BE2C (cell line): ENCODE measurements around the gene CMTR2. TPM values are rescaled to one million over a fixed set of nuclear protein-coding genes. Genes with fewer than 3 reads are reported as not detected.

ENCODE experiments used
- DNase-seq: peaks from one replicate; pipeline ENCODE4 v3.0.0-alpha.2; 2020
- H3K27me3 ChIP-seq: fragments of 250-450 bp; sonication (Bioruptor Pico); 2 replicates; pipeline ENCODE4 v1.5.1; 2020; ENCODE audit warnings: mild to moderate bottlenecking
- H3K36me3 ChIP-seq: fragments of 250-450 bp; sonication (Bioruptor Pico); 2 replicates; pipeline ENCODE4 v1.5.1; 2020; ENCODE audit warnings: mild to moderate bottlenecking
- H3K4me1 ChIP-seq: fragments of 250-450 bp; sonication (Bioruptor Pico); 2 replicates; pipeline ENCODE4 v1.5.1; 2020
- H3K4me3 ChIP-seq: 2 replicates; pipeline ENCODE4 v1.5.1; 2011; ENCODE audit warnings: low read depth, low read length
- H3K9me3 ChIP-seq: fragments of 250-450 bp; sonication (Bioruptor Pico); 2 replicates; pipeline ENCODE4 v1.5.1; 2020
- CTCF ChIP-seq: IDR thresholded peaks from 2 replicates; pipeline ENCODE4 v1.5.1; 2012; ENCODE audit warnings: mild to moderate bottlenecking, low read depth, low read length
- polyA plus RNA-seq: library from polyadenylated mRNA; unstranded; fragments of >200 nt; gene quantifications from one replicate; pipeline ENCODE4 v1.2.1, GENCODE V29; 2012; ENCODE audit warnings: low read depth, missing spikeins; ENCODE audit not compliant: insufficient read length, insufficient read depth

CMTR2 gene, protein sequence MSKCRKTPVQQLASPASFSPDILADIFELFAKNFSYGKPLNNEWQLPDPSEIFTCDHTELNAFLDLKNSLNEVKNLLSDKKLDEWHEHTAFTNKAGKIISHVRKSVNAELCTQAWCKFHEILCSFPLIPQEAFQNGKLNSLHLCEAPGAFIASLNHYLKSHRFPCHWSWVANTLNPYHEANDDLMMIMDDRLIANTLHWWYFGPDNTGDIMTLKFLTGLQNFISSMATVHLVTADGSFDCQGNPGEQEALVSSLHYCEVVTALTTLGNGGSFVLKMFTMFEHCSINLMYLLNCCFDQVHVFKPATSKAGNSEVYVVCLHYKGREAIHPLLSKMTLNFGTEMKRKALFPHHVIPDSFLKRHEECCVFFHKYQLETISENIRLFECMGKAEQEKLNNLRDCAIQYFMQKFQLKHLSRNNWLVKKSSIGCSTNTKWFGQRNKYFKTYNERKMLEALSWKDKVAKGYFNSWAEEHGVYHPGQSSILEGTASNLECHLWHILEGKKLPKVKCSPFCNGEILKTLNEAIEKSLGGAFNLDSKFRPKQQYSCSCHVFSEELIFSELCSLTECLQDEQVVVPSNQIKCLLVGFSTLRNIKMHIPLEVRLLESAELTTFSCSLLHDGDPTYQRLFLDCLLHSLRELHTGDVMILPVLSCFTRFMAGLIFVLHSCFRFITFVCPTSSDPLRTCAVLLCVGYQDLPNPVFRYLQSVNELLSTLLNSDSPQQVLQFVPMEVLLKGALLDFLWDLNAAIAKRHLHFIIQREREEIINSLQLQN
- 7.1 TPM for polyA plus RNA-seq

GRCh38 chr16:71288890-71289731 lies at the start of gene CMTR2:
CMTR2 (minus strand) TSS chr16:71289402; CDS start chr16:71285920, 3,482 bp downstream.
- TF ChIP-seq CTCF, result no peak
- Histone ChIP-seq H3K36me3 (no peaks in the 10 kb centered on the region; the same call in 1 of the 2 replicates), H3K4me1 (peaks cover 3% of the 10 kb centered on the region; the same call in 1 of the 2 replicates), H3K4me3 (peak within 1 kb of the TSS; percentile 92), H3K9me3 (no peaks in the 10 kb centered on the region), H3K27me3 (no peaks in the 10 kb centered on the region)
- peak; percentile 97 for DNase-seq

DNA sequence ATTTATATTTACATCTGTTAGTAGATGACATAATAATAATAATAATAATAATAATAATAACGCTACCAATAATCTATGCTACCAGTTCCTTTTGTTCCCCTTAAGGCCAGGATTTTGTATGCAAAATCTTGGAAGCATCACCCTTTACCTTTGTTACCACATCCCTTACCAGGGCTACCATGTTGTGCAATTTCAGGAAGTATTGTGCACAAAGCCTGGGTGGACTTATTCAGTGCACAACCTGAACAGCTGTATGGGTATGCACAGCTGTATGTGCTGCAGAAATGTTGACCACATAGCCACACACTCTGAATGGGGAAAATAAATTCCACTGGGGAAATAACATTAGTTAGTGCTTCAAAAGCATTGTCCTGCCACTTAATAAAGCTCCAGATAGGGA lies 49.4 kb upstream of the CMTR2 start:
- TF ChIP-seq CTCF, result no peak
- Histone ChIP-seq H3K9me3 (no peaks in the 10 kb centered on the region; the same call in 1 of the 2 replicates), H3K27me3 (no peaks in the 10 kb centered on the region; the same call in 1 of the 2 replicates), H3K4me3 (no peak overlapping the region), H3K36me3 (no peaks in the 10 kb centered on the region), H3K4me1 (no peaks in the 10 kb centered on the region)
- DNase-seq, result no peak

DNA sequence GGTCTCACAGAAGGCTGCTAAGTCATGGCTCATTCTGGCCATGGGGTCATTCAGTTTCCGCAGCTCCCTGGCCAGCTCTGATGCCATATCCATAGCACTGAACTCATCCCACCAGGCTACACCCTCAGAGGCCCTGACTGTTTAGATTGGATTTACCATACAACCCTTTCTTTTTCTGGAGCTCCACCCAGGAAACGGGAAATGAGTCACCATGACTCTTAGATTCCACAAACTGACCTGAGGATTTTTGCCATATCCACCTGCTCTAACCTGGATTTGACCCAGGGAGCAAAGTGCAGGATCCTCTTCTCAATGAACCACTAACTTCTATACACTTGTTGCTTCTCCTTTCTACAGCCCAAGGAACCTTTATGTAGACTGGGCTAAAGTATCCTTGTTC lies 49.0 kb upstream of the CMTR2 start:
- Histone ChIP-seq H3K4me3 (no peak overlapping the region), H3K4me1 (no peaks in the 10 kb centered on the region)
- TF ChIP-seq CTCF, result no peak

DNA sequence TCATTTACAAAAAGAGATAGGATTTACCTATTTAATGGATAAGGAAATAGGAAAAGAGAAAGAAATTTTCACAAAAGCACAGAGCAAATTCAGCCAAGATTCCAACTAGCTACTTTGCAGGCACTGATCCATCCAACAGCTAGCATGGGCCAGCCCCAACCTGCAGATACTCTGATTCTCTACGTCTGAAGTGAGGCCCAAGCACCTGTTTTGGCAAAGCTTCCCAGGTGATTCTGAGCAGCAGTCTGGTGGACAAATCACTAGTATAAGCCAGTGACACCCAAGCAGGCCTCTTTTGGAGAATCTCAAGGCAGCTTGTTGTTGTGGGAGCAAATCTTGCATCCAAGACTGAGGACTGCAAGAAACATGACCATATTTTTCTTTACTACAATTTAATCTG lies 48.4 kb upstream of the CMTR2 start:
- TF ChIP-seq CTCF, result no peak
- Histone ChIP-seq H3K9me3 (no peaks in the 10 kb centered on the region; the same call in 1 of the 2 replicates), H3K4me1 (no peaks in the 10 kb centered on the region), H3K27me3 (no peaks in the 10 kb centered on the region; the same call in 1 of the 2 replicates), H3K36me3 (no peaks in the 10 kb centered on the region), H3K4me3 (no peak overlapping the region)
- no peak for DNase-seq

More for the DNA sequence above, 49.0 kb upstream of the CMTR2 start:
- H3K27me3 ChIP-seq, result no peaks in the 10 kb centered on the region; the same call in 1 of the 2 replicates
- no peaks in the 10 kb centered on the region; the same call in 1 of the 2 replicates for H3K9me3 ChIP-seq
- no peak for DNase-seq
- no peaks in the 10 kb centered on the region for H3K36me3 ChIP-seq

GRCh38 chr16:71328151-71328550 lies 38.9 kb upstream of the CMTR2 start:
- DNase-seq, result no peak
- Histone ChIP-seq H3K4me1 (no peaks in the 10 kb centered on the region), H3K9me3 (no peaks in the 10 kb centered on the region), H3K27me3 (peaks cover 7% of the 10 kb centered on the region; the same call in 1 of the 2 replicates), H3K4me3 (no peak overlapping the region), H3K36me3 (no peaks in the 10 kb centered on the region)
- no peak for TF ChIP-seq CTCF
